ENCODE results near the gene CRB3.

Gene CRB3

DNA sequence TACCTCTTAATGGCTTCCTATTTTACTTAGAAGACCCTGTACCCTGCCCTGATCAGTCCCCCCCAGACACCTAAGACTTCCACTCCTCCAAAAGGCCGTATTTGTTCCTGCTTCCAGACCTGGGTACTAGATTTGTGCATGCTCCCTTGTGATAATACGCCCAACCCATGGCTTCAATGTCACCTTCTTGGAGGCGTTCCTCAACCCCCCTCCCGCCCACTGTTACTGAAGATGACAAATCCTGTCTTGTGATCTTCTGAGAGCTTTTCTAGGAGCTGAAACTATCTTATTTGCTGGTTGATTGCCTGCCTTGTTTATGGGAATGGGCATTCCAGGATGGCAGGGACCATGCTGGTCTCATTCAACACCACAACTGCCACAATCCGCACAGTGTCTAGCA, 13.9 kb upstream of the CRB3 start:
- no peak for FAIRE-seq

DNA sequence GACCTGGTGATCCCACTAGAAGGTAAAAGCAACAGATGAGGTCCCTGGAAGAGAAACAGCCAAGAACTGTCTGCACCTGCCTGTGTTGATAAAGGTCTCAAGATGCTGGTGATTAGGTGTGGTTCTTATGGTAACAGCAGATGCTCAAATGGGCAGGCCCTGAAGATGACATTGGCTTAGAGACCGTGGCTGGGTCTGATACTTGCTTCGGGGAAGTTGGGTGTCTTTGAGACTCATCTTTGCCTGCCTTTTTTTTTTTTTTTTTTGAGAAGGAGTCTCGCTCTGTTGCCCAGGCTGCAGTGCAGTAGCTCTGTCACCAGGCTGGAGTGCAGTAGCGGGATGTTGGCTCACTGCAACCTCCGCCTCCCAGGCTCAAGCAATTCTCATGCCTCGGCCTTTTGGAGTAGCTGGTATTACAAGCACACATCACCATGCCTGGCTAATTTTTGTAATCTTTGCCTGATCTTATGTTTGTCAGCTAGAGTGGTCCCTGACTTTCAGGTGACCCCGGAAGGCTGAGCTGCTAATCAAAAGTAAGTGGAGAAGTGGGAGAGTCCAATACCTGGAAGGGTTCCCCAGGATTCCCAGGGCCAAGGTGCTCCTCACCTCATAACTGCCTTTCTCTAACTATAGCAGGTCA, 12.4 kb upstream of the CRB3 start:
- no peak for TF ChIP-seq POLR2A (IDR thresholded peaks at IDR 0.05; ENCODE audit: low read depth, low read length)
- no peak for DNase-seq (ENCODE audit: insufficient read length, low spot score)
- no peak for FAIRE-seq

More for the DNA sequence above, 13.9 kb upstream of the CRB3 start:
- DNase-seq (ENCODE audit: insufficient read length, low spot score): no peak
- TF ChIP-seq POLR2A (IDR thresholded peaks at IDR 0.05; ENCODE audit: low read depth, low read length): no peak

GRCh38 chr19:6452223-6452614, 11.9 kb upstream of the CRB3 start:
- no peak for FAIRE-seq
- no peak for DNase-seq (ENCODE audit: insufficient read length, low spot score)
- TF ChIP-seq POLR2A (IDR thresholded peaks at IDR 0.05; ENCODE audit: low read depth, low read length): no peak

DNA sequence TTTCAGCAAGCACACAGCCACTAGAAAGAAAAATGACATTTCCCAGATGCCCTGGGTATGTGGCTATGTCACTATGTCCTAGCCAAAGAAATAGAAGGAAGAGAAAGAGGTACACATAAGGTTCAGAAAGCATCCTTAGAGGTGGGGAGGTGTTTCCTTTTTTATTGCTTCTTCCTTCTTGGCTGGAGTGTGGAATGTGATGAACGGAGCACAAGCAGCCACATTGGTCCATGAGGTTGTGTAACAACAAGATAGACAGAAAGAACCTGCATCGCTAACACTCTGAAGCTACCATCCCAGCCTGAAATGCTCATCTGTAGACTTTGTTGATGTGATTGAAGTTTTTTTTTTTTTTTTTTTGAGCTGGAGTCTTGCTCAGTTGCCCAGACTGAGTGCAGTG, 11.2 kb upstream of the CRB3 start:
- DNase-seq (ENCODE audit: insufficient read length, low spot score) (no peak), FAIRE-seq (no peak)
- TF ChIP-seq POLR2A (IDR thresholded peaks at IDR 0.05; ENCODE audit: low read depth, low read length): no peak

DNA sequence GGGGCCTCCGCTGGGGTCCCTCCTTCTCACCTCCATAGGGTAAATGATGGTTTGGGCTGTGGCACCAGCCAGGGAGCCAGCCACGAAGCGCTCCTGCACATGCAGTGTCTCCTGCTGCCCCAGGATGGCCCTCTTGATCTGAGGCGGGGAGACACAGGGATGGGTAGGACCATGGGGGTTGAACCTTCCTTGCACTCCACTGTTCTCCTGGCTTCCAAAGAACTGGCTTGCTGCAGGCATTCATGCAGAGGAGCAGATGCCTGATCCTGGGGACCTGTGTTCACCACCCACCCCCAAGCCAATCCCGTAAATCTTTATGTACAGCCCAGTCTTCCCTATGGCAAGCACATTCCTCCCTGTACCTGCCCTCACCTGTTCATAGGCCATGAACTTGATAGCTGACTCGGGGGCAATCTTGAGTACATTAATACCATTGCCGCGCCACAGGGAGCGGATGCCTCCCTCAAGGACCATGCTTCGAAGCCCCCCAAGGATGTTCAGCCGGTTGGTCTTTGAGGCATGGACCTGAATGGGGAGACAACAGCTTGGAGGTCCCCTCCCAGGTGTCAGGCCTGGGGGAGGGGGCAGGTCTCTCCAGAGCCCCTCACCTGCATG, 10.0 kb upstream of the CRB3 start:
- FAIRE-seq (no peak), DNase-seq (ENCODE audit: insufficient read length, low spot score) (no peak)
- TF ChIP-seq POLR2A (IDR thresholded peaks at IDR 0.05; ENCODE audit: low read depth, low read length): no peak

DNA sequence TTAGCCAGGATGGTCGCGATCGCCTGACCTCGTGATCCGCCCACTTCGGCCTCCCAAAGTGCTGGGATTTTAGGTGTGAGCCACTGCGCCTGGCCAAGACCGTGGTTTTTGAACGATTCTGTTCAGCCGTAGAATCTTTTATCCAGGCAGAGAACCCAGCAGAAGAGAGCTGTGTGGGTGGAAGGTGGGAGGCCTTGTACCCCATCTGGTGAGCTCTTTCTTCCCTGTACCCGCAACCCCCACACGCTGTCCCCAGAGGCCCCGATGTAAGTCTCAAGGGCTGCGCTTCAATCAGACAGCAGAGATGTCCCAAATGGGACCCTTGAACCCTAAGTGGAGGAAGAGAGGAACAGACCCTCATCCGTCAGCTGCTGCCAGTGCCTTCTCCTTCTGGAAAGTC, 8.1 kb upstream of the CRB3 start:
- FAIRE-seq (no peak), DNase-seq (ENCODE audit: insufficient read length, low spot score) (no peak)
- no peak for TF ChIP-seq POLR2A (IDR thresholded peaks at IDR 0.05; ENCODE audit: low read depth, low read length)

DNA sequence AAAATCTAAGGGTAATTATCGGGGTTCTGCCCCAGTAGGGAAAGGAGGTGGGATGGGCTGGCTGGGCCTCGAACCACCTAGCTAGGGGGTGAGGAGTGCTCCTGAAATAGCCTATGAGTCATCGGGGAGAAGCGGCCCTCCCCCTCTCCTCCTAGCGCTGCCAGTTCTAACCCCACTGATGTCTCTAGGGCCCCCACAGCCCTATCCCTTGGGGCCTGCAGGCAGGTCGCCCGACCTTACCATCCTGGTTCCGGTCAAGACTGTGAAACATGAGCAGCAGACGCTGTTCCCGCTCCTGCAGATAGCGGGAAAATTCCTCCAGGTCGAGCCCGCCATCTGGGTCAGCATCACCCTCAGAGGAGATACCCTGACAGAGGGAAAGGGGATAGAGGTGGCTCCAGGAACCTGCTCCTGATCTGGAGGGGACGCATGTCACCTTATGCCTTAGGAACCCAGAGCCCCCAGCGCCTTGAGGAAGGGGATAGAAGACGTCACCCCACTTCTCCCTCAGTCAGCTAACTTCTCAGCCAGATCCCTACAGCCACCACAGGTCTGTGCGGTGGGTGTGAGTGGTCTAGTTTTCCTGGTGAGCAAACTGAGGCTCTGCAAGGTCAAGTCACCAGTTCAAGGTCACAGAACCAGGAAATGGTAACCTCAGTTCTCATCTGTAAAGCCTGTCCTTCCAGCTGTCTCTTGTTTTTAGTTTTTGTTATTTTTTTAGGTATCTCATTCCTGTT, 5.9 kb upstream of the CRB3 start:
- DNase-seq (ENCODE audit: insufficient read length, low spot score) (no peak), FAIRE-seq (no peak)
- no peak for TF ChIP-seq POLR2A (IDR thresholded peaks at IDR 0.05; ENCODE audit: low read depth, low read length)

GRCh38 chr19:6458695-6459261, 5.3 kb upstream of the CRB3 start:
- TF ChIP-seq POLR2A (IDR thresholded peaks at IDR 0.05; ENCODE audit: low read depth, low read length): no peak
- no peak for DNase-seq (ENCODE audit: insufficient read length, low spot score)

GRCh38 chr19:6459262-6460098, 4.6 kb upstream of the CRB3 start, which contains the start of gene SLC25A23:
SLC25A23 (minus strand) TSS chr19:6459792; CDS start chr19:6459628, 164 bp downstream.
- peak; percentile 36; the same call in 1 of the 2 replicates for TF ChIP-seq POLR2A (IDR thresholded peaks at IDR 0.05; ENCODE audit: low read depth, low read length)
- FAIRE-seq (no peak), DNase-seq (ENCODE audit: insufficient read length, low spot score) (peak; percentile 72)

More at GRCh38 chr19:6458695-6459261, 5.3 kb upstream of the CRB3 start:
- no peak for FAIRE-seq

DNA sequence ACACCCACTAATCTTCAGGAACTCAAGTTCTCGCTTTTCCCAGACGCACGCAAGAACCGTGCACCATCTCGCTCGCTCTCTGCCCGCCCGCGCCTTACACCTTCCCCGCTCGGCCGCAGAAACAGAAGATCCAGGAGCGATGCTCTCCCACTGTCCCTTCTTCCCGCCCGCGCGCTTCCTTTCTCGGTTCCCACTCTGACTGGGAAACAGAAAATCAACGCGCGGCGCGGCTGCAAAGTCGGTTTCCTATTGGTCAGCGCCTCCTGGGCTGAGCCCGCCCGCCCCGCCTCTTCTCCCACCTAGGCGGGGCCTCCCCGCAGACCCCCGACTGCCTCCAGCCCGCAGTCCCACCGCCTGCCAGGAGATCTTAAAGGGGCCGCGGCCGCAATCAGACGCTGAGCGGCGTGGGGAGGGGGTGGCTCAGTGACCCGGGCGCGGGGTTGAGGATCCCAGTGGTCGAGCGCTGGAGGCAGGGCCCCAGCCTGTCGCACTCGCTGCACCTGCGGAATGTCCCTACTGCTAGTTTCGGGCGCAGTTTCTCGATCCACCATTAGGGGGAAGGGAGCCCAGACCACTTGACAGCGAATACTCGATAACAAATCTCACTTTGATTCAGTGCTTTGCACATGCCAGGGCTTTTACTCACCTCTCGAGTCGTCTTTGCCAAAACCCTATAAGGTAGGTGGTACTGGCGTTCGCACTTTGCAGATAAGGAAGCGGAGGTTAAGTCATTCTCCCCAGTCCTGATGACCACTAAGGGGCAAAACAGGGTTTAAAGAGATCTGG, 3.8 kb upstream of the CRB3 start:
- TF ChIP-seq POLR2A (IDR thresholded peaks at IDR 0.05; ENCODE audit: low read depth, low read length): no peak
- FAIRE-seq: peak; percentile 61
- DNase-seq (ENCODE audit: insufficient read length, low spot score): peak; percentile 94

- no peak for TF ChIP-seq POLR2A (IDR thresholded peaks at IDR 0.05; ENCODE audit: low read depth, low read length)
- FAIRE-seq (no peak), DNase-seq (ENCODE audit: insufficient read length, low spot score) (peak; percentile 59)
Observed at GRCh38 chr19:6465006-6465405, 935 bp downstream of the CRB3 start.

DNA sequence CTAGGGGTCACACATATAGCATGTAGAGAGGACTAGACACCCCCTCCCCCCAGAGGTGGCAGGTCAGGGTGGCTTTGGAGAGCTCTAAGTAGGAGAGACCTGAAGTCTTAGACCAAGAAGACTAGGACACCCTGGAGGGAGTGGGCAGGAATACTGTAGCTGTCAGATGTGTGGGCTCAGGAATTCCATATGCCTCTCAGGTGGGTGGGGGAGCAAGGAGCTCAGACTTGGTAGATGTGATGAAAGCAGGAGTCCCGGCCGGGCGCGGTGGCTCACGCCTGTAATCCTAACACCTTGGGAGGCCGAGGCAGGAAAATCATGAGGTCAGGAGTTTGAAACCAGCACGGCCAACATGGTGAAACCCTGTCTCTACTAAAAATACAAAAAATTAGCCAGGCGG, 1.6 kb downstream of the CRB3 start:
- DNase-seq (ENCODE audit: insufficient read length, low spot score): no peak
- no peak for FAIRE-seq
- no peak for TF ChIP-seq POLR2A (IDR thresholded peaks at IDR 0.05; ENCODE audit: low read depth, low read length)

All from H54 (cell line).